Esophagus (tissue), 2 donors: ENCODE data around the gene CNTROB. TPM values are rescaled to one million over a fixed set of nuclear protein-coding genes. Genes with fewer than 3 reads are reported as not detected.

Experiments used
- H3K27ac ChIP-seq, 2 donors: one replicate each; pipeline ENCODE4 v1.5.1; 2013; ENCODE audit warnings: low read depth in 2 of 2, mild to moderate bottlenecking in 2 of 2, inconsistent platforms in 1 of 2, low read length in 1 of 2, moderate library complexity in 1 of 2
- H3K27me3 ChIP-seq, 2 donors: one replicate each; pipeline ENCODE4 v1.6.1; 2013; ENCODE audit warnings: low read length in 2 of 2, control low read depth in 1 of 2, mild to moderate bottlenecking in 1 of 2; ENCODE audit not compliant: insufficient read depth in 2 of 2, control insufficient read depth in 1 of 2
- H3K36me3 ChIP-seq, 2 donors: one replicate each; pipeline ENCODE4 v1.6.1; 2013; ENCODE audit warnings: low read length in 1 of 2; ENCODE audit not compliant: control insufficient read depth in 2 of 2, insufficient read depth in 2 of 2
- H3K4me1 ChIP-seq, 2 donors: one replicate each; pipeline ENCODE4 v1.6.1; 2013; ENCODE audit warnings: low read length in 1 of 2; ENCODE audit not compliant: control insufficient read depth in 2 of 2, insufficient read depth in 2 of 2
- H3K4me3 ChIP-seq, 2 donors: one replicate each; pipeline ENCODE4 v1.5.1; 2013; ENCODE audit warnings: low read length in 2 of 2, mild to moderate bottlenecking in 2 of 2, low read depth in 1 of 2, moderate library complexity in 1 of 2
- H3K9me3 ChIP-seq, 2 donors: one replicate each; pipeline ENCODE4 v1.6.1; 2013; ENCODE audit warnings: mild to moderate bottlenecking in 2 of 2, low read depth in 1 of 2, low read length in 1 of 2, moderate library complexity in 1 of 2; ENCODE audit not compliant: control insufficient read depth in 2 of 2, insufficient read depth in 1 of 2
- WGBS, 2 donors: extraction: QIAGEN DNeasy Blood & Tissue Kit; methylation state at CpG; one replicate each; pipeline ENCODE4 v1.1.7; 2013; 5-methylcytosine and 5-hydroxymethylcytosine counted together
- polyA plus RNA-seq, 2 donors: library from polyadenylated mRNA; stranded (reverse); fragments of 200-250 nt; gene quantifications; one replicate each; pipeline ENCODE4 v1.2.3, GENCODE V29; 2013
- donor health status: healthy with polysubstance abuse.
- donor health status: Bipolar disorder and iron deficiency.

The CNTROB gene, protein sequence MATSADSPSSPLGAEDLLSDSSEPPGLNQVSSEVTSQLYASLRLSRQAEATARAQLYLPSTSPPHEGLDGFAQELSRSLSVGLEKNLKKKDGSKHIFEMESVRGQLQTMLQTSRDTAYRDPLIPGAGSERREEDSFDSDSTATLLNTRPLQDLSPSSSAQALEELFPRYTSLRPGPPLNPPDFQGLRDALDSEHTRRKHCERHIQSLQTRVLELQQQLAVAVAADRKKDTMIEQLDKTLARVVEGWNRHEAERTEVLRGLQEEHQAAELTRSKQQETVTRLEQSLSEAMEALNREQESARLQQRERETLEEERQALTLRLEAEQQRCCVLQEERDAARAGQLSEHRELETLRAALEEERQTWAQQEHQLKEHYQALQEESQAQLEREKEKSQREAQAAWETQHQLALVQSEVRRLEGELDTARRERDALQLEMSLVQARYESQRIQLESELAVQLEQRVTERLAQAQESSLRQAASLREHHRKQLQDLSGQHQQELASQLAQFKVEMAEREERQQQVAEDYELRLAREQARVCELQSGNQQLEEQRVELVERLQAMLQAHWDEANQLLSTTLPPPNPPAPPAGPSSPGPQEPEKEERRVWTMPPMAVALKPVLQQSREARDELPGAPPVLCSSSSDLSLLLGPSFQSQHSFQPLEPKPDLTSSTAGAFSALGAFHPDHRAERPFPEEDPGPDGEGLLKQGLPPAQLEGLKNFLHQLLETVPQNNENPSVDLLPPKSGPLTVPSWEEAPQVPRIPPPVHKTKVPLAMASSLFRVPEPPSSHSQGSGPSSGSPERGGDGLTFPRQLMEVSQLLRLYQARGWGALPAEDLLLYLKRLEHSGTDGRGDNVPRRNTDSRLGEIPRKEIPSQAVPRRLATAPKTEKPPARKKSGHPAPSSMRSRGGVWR
- polyA plus RNA-seq, result 10 to 100 TPM; 18.0 to 29.5 TPM

DNA sequence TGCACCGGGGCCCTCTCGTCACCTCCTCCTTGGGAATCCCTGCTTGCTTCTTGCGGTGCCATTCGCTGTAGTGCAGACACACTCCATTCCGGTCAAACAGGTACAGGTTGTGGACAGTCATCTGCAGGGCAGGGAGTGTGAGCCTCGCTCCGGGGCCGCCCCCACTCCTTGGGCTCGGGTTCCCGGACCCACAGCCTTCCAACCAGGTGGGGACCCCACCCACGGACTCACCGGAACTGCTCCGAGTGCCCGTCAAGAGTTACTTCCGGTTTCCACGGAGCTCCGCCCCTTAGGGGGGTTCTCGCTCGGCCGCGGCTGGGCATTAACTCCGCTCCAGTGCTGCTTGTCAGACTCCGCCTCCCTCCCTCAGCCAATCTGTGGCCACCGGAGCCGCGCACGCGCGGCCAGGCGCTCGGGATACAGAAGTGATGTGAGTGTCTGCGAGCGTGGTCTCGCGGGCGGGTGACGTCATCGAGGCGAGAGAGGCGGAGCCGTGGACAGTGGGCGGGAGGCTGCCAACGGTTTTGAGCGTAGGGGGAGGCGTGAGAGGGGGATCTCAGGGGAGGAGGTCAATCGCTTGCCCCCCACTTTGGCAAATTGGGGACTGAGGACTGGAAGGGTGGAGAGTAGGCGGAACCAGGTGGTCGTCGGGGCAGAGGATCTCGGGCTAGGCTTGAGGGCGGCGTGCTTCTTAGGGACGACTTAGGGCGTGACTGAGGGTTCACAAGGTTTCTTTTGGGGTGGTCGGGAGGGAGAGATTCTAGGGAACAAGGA, at the start of gene CNTROB, which contains the start of gene TRAPPC1:
TSS of gene CNTROB (plus strand) at position 498 of the 774 bp plus-strand sequence. CDS start 874 bp downstream, outside the sequence.
TSS of gene TRAPPC1 (minus strand) at position 238 of the 774 bp plus-strand sequence. CDS start at position 121, 117 bp downstream.
- H3K27ac ChIP-seq, result peak within 1 kb of the TSS; percentile 84 to 88
- no peaks in the 10 kb centered on the region for H3K27me3 ChIP-seq
- 0 to 1% methylated on average over 55 of the region's 55 CpGs for WGBS, 2 donors
- H3K9me3 ChIP-seq, result no peaks in the 10 kb centered on the region
- peaks cover 0 to 9% of the 10 kb centered on the region in 2 donors for H3K36me3 ChIP-seq
- H3K4me1 ChIP-seq, result peaks cover 0 to 2% of the 10 kb centered on the region in 2 donors
- H3K4me3 ChIP-seq, result peak within 1 kb of the TSS; percentile 72 to 80

DNA sequence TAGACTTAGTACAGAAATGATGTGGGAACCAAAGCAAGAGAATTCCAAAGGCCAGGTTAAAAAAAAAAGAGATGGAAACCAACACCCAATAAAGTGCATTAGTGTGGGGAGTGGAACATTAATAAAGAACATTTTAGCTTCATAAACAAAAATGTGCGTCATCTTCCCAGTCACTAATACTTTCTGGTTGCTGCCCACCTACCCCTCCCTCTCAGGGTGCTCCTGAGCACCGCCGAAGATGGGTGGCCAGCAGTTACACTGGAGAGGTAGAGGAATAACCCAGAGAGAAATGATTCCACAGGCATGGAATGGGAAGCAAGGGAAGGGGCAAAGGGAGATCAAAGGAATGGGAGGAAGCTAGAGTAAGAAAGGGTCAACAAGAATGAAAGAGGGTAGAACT, 49.4 kb upstream of the CNTROB start:
- H3K4me1 ChIP-seq, result peaks cover 2 to 4% of the 10 kb centered on the region in 2 donors
- no peaks in the 10 kb centered on the region for H3K27me3 ChIP-seq
- no peak overlapping the region for H3K4me3 ChIP-seq
- H3K36me3 ChIP-seq, result peaks cover 0 to 2% of the 10 kb centered on the region in 2 donors
- no peaks in the 10 kb centered on the region for H3K9me3 ChIP-seq
- 79 to 89% methylated on average over 3 of the region's 3 CpGs for WGBS, 2 donors
- peak overlapping the region in 1 of 2 donors; percentile 8 for H3K27ac ChIP-seq

- H3K4me1 ChIP-seq, result peaks cover 5 to 8% of the 10 kb centered on the region in 2 donors
- H3K9me3 ChIP-seq, result no peaks in the 10 kb centered on the region
- H3K27ac ChIP-seq, result peak overlapping the region in 1 of 2 donors; percentile 0
- 0% methylated on average over 3 of the region's 3 CpGs for WGBS, 2 donors
- H3K27me3 ChIP-seq, result no peaks in the 10 kb centered on the region
- H3K4me3 ChIP-seq, result no peak overlapping the region
- H3K36me3 ChIP-seq, result peaks cover 0 to 2% of the 10 kb centered on the region in 2 donors
These were observed 48.1 kb upstream of the CNTROB start for GRCh38 chr17:7883781-7884386.

- 0 to 6% methylated on average over 22 to 90 of the region's 100 CpGs for WGBS, 2 donors
- peak overlapping the region; percentile 95 to 96 for H3K27ac ChIP-seq
These were observed 47.2 kb upstream of the CNTROB start for GRCh38 chr17:7884581-7885366.

GRCh38 chr17:7885367-7886226, 46.4 kb upstream of the CNTROB start:
- 1% methylated on average over 39 to 64 of the region's 64 CpGs for WGBS, 2 donors
- Histone ChIP-seq H3K36me3 (peaks cover 0 to 2% of the 10 kb centered on the region in 2 donors), H3K27me3 (no peaks in the 10 kb centered on the region), H3K4me3 (peak overlapping the region; percentile 73 to 95), H3K9me3 (no peaks in the 10 kb centered on the region), H3K27ac (peak overlapping the region; percentile 95 to 96), H3K4me1 (peaks cover 12 to 18% of the 10 kb centered on the region in 2 donors)

More at GRCh38 chr17:7884581-7885366, 47.2 kb upstream of the CNTROB start:
- peaks cover 10 to 17% of the 10 kb centered on the region in 2 donors for H3K4me1 ChIP-seq
- H3K4me3 ChIP-seq, result peak overlapping the region; percentile 73 to 95
- no peaks in the 10 kb centered on the region for H3K9me3 ChIP-seq
- no peaks in the 10 kb centered on the region for H3K27me3 ChIP-seq
- H3K36me3 ChIP-seq, result peaks cover 0 to 2% of the 10 kb centered on the region in 2 donors

- WGBS, 2 donors, result 1% methylated on average over 30 of the region's 30 CpGs
- Histone ChIP-seq H3K27ac (peak overlapping the region; percentile 95 to 96), H3K27me3 (no peaks in the 10 kb centered on the region), H3K4me1 (peaks cover 12 to 18% of the 10 kb centered on the region in 2 donors), H3K9me3 (no peaks in the 10 kb centered on the region), H3K36me3 (peaks cover 2 to 3% of the 10 kb centered on the region in 2 donors), H3K4me3 (peak overlapping the region; percentile 73 to 95)
These were observed 45.6 kb upstream of the CNTROB start for GRCh38 chr17:7886227-7887037.

GRCh38 chr17:7887038-7887481, 44.9 kb upstream of the CNTROB start:
- no peaks in the 10 kb centered on the region for H3K27me3 ChIP-seq
- H3K4me3 ChIP-seq, result peak overlapping the region; percentile 73 to 95
- peaks cover 10 to 15% of the 10 kb centered on the region in 2 donors for H3K4me1 ChIP-seq
- 1 to 3% methylated on average over 8 of the region's 8 CpGs for WGBS, 2 donors
- no peaks in the 10 kb centered on the region for H3K9me3 ChIP-seq
- peak overlapping the region; percentile 95 to 96 for H3K27ac ChIP-seq
- H3K36me3 ChIP-seq, result peaks cover under 1 to 3% of the 10 kb centered on the region in 2 donors
